GM21528 (cell line): Measurements from ENCODE around the gene ENG.
"Not testable (repeated sequence)": the region's sequence is repeated elsewhere in the genome, so short reads cannot be mapped to it uniquely, and the experiment has no call there.

ENCODE experiments used
- ATAC-seq: cut with Tn5 transposase; IDR thresholded peaks from one replicate; pipeline ENCODE4 v1.9.1; 2021; ENCODE audit warnings: mild to moderate bottlenecking, moderate library complexity; ENCODE audit not compliant: unreplicated experiment, low FRiP score

Gene ENG

GRCh38 chr9:127846443-127847177, 7.8 kb downstream of the ENG start:
- ATAC-seq, result no peak

DNA sequence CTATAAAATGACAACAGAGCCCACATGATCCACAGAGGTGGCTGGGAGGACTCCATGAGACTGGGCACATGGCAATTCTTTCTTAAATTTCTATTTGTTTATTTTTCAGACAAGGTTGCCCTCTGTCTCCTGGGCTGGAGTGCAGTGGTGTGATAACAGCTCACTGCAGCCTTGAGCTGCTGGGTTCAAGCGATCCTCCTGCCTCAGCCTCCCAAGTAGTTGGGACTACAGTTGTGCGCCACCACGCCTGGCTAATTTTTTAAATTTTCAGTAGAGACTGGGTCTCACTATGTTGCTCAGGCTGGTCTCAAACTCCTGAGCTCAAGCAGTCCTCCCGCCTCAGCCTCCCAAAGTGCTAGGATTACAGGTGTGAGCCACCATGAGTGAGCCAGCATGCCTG, 8.8 kb downstream of the ENG start:
- ATAC-seq, result not testable (repeated sequence)

DNA sequence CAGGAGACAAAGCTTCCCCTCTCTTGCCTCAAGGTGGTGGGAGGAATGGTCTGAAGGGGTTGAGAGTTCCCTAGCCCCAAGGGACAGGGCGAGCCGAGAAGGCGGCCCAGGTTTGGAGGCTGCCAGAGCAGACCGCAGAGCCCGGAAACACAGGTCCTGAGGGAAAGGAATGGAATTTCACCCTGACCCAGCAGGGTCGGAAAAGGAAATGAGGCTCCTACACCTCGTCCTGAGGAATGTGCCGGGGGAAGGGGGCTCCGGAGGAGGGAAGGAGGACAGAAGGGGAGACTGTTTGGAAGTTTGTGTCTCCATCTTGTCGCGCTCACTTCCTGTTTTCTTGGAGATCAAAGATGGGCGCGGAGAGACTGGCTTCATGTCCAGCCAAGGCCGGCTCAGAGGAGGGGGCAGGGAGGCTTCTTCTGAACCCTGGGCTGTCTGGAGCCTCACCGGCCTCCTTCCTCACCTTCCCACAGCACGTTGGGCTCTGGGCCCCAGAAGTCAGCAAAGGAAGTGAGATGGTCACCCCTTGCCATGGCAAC, 9.6 kb downstream of the ENG start:
- no peak for ATAC-seq

DNA sequence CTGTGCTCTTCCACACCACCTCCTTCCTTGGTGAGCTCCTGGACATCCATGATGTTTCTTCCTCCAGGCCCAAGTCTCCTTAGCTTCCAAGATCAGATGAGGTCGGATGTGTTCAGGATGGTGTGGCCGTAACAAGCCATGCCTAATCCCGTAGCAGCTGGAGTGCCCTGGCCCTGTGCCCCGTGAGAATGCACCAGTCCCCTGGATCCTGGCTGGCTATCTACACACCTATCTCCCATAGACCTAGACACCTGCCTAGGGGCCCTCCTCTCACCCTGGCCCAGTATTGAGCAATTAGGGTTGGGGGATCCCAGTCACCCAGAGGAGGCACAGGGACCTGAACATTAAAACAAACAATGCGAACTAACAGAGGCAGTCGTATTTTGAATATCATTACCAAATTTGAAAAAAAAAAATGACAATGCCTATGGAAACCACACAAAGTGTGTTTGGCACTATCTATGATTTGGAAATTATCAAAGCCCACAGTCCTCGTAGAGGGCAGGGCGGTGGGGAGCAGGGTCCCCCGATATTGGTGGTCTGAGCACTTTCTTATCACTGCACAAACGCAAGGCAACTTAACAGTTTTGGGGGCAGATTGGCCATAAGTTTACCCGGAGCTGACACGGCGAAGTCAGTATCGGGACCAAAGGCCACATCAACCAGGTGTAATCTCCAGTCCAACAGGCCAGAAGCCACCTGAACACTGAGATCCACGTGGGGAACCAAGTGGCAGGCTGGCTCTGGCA, 13.2 kb downstream of the ENG start:
- no peak for ATAC-seq

DNA sequence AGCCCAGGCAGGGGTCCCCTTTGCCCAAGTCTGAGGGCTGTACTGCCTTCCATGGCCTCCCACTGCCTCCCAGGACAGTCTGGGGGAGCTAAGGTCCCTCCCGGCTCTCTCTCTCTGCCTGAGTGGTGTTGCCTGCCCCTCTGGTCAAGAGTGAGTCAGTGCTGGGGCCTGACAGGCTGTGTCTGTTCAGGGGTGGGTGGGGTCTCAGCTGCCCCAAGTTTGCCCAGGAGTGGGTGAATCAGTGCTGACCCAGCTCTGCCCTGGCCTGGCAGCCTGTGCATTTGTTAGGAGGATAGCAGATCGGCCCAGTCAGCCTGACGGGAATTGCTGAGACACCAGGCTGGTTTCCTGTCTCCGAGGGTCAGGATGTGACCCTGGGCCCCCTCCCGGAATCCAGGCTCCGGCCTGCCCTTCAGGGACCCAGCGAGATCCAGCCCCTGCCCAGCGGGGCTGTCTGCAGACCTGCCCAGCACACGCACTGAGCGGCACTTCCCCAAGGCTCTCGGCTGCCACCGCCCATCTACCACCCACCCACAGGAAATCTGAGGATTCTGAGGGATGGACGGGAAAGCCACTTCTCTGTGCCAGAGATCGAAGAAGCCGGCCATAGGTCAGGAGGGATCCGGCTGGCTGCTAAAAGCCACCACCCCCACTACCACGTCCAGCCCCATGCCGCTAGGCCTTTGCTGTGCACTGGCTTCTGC, 15.9 kb downstream of the ENG start:
- no peak for ATAC-seq

DNA sequence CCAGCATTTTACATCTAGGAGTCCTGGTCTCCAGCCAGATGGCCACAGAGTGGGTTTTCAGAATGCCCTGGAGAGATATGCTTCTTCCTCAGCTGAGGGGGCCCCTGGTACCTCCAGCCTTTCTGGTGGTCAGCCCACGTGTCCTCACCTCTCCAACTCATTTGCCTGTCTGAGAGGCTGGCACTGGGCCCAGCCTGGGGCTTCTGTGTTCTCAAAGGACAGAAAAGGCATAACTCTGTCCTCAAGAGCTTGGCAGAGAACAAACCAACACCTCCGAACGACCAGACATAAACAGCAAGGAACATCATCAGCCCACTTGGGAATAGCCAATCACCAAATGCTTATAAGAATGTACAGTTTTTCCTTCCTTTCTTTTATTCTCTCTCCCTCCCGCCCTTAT, 17.1 kb downstream of the ENG start:
- no peak for ATAC-seq

GRCh38 chr9:127836561-127836960, 17.9 kb downstream of the ENG start:
- not testable (repeated sequence) for ATAC-seq

- no peak for ATAC-seq
These were observed 18.4 kb downstream of the ENG start for GRCh38 chr9:127835991-127836516.

DNA sequence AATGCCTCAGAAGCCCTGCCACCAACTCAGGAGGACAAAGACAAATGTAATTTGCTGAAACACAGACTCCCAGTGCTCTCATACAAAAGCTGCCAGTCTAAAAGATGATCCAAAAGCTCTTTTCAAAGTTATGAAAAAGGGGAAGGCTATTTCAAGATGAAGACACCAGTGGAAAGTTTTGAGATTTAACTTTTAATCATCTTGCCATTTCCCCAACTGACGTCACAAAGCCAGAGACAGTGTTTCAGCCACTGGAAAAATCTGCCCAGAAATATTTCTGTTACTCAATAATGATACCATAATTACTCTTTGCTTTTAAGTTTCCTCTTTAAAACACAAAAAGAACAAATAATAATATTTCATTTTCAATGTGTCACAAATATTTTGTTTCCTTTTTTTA, 20.9 kb downstream of the ENG start:
- ATAC-seq, result no peak

DNA sequence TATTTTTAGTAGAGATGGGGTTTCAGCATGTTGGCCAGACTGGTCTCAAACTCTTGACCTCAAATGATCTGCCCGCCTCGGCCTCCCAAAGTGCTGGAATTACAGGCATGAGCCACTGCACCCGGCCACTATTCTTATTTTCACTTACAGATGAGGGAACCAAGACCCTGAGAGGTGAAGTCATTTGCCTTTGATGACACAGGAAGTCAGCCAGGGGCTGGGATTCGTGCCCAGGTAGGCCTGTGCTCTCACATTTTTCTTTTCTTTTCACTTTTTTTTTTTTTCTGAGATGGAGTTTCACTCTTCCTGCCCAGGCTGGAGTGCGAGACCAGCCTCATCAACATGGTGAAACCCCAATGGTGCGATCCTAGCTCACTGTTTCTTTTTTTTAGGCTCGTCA, 22.2 kb downstream of the ENG start:
- no peak for ATAC-seq

DNA sequence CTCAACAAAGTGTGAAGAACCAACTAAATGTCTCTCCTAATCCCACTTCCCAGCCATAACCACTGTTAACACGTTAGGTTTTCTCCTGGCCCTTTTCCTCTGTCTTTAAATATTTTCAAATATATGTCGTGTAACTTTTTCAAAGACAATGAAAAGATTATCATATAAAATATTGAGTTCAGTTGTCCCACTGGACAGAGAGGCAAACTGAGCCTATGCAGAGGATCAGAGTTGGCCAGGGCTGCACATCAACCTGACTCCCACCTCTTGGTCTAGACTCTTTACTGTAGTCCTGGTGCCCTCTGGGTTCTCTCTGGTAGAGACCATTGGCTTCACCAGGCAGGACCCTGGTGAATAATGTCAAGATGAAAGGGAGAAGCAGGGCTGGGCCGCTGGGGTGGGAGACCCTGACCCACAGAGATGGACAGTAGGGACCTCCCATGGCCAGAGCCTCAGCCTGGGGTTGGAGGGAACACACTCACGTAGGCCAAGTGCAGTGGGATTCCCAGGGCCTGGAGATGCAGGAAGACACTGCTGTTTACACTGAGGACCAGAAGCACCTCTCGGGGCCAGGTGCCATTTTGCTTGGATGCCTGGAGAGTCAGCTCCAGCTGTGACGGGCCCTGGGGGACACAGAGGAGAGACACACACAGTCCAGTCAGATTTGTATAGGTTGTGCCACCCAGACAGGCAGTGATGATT, 25.1 kb downstream of the ENG start:
- ATAC-seq, result no peak

- no peak for ATAC-seq
These were observed 26.0 kb downstream of the ENG start for GRCh38 chr9:127828262-127829031.

DNA sequence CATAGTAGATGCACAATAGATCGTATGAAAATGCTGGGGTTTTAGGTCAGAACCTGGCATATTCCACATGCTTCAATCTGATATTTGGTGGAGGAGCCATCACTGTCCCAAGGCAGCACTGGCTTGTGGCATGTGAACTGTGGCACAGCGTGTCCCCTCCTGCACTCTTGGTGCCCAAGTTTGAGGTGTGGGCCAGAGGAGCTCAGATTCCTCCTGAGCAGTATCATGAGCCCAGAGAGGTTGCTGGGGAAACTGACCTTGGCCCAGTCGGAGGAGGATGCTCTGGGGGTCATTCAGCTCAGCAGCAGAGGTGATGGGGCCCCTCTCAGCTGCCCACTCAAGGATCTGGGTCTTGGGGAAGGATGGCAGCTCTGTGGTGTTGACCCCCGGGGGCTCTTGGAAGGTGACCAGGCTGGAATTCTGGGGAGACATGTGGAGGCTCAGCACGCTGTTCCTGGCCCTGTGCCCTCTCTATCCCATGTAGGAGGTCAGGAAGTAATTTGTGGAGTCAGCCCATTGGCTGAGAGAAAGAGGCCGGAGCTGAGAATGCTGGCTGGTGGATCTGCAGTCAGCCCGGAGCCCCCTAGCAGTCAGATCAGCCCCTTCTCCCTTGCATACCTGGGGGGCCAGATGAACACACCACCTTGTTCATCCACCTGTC, 28.1 kb downstream of the ENG start:
- ATAC-seq, result no peak

DNA sequence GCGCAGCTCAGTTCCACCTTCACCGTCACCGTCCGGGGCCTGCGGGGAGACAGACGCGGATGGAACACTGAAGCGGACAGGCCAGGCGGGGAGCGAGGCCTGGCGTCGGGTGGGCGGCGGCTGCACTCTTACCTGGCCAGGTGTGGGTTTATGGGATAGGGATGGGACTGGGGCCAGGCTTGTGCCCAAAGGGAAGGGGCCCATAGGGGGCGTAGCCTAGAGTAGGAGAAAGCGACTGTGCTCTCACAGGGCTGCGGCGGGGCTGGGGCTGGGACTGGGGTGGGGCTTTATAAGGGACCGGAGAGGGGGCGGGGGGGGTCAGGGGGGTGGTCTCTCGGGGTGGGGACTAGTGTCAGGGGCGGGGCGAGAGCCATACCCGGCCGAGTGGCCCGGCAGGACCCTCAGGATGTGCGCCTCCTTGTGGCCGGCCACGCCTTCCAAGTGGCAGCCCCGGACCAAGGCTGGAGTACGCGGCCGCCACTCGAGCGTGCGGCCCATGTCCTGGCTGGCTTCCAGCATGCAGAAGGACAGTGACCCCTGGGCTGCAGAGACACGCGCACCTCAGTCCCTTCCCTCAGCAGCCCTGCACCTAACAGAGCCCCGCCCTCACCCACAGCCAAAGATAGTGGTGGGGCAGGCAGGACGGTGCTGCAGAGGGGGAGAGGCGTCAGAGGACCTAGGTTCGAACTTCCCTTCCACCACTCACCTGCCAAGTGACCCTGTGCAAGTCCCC, 29.0 kb downstream of the ENG start:
- no peak for ATAC-seq

DNA sequence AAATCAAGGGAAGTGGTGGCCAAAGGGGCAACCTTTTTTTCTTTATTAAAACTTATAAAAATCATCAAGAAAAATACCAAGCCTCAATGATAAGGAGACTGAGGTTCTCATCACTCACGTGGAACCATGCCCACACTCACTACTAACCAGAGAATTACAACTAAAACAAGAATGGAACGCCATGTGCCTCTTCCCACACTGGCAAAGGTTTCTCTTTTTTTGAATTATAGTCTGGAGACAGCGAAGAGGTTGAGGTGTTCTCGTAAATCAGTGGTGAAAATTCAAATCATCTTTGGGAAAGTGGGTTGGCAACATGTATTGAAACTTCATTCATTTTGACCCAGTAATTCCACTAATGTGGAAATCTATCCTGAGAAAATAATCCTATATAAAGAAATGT, 32.4 kb downstream of the ENG start:
- no peak for ATAC-seq

DNA sequence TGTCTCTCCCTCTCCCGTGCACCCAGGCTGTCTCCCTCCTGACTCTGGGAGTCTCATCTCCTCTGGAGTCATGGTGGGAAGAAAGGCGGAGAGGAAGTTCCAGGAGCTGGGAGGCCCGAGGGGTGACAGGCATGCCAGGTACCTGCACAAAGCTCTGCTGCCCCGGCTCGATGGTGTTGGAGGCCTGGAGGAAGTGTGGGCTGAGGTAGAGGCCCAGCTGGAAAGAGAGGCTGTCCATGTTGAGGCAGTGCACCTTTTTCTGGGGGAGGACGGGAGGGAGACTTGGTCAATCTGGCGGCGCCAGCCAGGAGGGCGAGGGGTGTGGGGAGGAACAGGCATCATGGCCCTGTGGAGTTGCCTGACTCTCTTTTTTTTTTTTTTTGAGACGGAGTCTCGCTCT, 35.9 kb downstream of the ENG start:
- ATAC-seq, result no peak

GRCh38 chr9:127817881-127818434, 36.5 kb downstream of the ENG start:
- no peak for ATAC-seq

DNA sequence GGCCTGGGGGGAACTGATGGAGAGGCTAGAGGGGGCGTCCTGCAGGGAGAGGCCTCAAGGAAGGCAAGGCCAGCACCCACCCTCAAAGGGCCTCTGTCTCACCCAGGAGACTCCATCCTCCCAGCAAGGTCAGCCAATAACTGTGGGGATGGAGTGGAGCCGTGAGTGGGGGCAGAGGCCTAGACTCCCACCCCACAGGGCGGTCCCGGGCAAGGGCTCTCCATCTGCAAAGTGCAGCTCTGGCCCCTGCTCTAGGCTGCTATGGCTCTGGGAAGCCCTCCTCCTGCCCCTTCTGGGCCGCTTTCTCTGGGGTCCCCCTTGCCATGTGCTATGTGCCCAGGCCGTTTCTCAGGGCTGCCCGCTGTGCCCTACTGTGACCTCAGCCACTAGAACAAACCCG, 37.7 kb downstream of the ENG start:
- no peak for ATAC-seq
